Tibial nerve (tissue), 4 donors: ENCODE results near the gene GIMAP5. TPM values are rescaled to one million over a fixed set of nuclear protein-coding genes. Genes with fewer than 3 reads are reported as not detected.

Experiments used
- DNase-seq, 2 donors: peaks; one replicate each; pipeline ENCODE4 v3.0.0-alpha.2; 2019; ENCODE audit warnings: low spot score in 2 of 2
- H3K27ac ChIP-seq, 4 donors: fragments of 200-600 bp; sonication (generic) in 3 of 4; one replicate each; pipeline ENCODE4 v1.5.1; 2017 to 2019; ENCODE audit warnings: mild to moderate bottlenecking in 1 of 4
- H3K27me3 ChIP-seq, 2 donors: fragments of 200-600 bp; sonication (generic) in 1 of 2; one replicate each; pipeline versions ENCODE4 v1.5.1 to v1.6.0; 2017 to 2019
- H3K36me3 ChIP-seq, 3 donors: fragments of 200-600 bp; sonication (generic); one replicate each; pipeline ENCODE4 v1.5.1; 2018 to 2019
- H3K4me1 ChIP-seq, 4 donors: fragments of 200-600 bp; sonication (generic) in 3 of 4; one replicate each; pipeline ENCODE4 v1.5.1; 2017 to 2019
- H3K4me3 ChIP-seq, 4 donors: fragments of 200-600 bp; sonication (generic) in 3 of 4; one replicate each; pipeline ENCODE4 v1.5.1; 2017 to 2019; ENCODE audit warnings: mild to moderate bottlenecking in 1 of 4, moderate library complexity in 1 of 4
- H3K9me3 ChIP-seq, 4 donors: fragments of 200-600 bp; sonication (generic) in 3 of 4; one replicate each; pipeline ENCODE4 v1.5.1; 2017 to 2019
- EP300 ChIP-seq, 2 donors: sonication (generic); formaldehyde crosslinking; IDR thresholded peaks; one replicate each; pipeline ENCODE4 v1.6.1; 2017; ENCODE audit warnings: antibody characterized with exemption in 2 of 2, mild to moderate bottlenecking in 1 of 2
- POLR2A ChIP-seq, 2 donors: fragments of 450-650 bp; IDR thresholded peaks; one replicate each; pipeline ENCODE4 v1.6.1; 2017; ENCODE audit warnings: antibody characterized with exemption in 2 of 2, mild to moderate bottlenecking in 2 of 2, moderate library complexity in 2 of 2
- WGBS, 2 donors: methylation state at CpG; one replicate each; pipeline ENCODE4 v1.1.5; 2018; 5-methylcytosine and 5-hydroxymethylcytosine counted together
- total RNA-seq, 4 donors: library from RNA; depleted of rRNA; stranded (reverse); fragments of >200 nt; gene quantifications; one replicate each; pipeline ENCODE4 v1.1.0, GENCODE V29; 2016
- TF ChIP-seq, protein P1 (sequence below), 5 experiments: fragments of 200-600 bp in 3 of 5; fragments of 450-650 bp in 2 of 5; sonication (generic) in 3 of 5; IDR thresholded peaks; one replicate each; pipeline ENCODE4 v1.5.1; 2016 to 2019; ENCODE audit warnings: antibody characterized with exemption in 5 of 5, mild to moderate bottlenecking in 3 of 5, moderate library complexity in 2 of 5

GIMAP5 gene
- total RNA-seq, 4 donors from 2014 or later: 22.0 to 36.7 (median 33.4) TPM

DNA sequence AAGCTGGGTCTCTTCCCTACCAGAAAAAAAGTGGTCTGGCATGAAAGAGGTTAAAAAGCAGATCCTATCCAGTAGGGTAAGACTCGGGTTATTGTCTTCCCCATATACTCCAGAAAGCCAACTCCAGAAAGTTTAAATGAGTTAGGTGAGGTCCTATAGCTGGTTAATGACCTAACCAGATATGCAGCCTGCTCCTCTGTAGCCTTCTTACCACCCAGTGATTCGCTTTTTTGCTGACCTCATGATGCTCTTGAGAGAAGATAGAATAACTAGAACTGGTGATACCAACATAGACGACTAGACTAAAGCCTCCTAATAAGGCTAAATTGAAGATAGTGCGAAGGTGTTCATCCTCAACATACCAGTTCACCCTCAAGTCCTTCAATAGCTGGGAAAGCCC lies 21.5 kb upstream of the GIMAP5 start:
- Histone ChIP-seq H3K36me3 (peaks cover 0 to 7% (median 0%) of the 10 kb centered on the region in 3 donors), H3K9me3 (peaks cover 0 to 20% (median 0%) of the 10 kb centered on the region in 4 donors), H3K4me3 (peak overlapping the region in 1 of 4 donors; percentile 50), H3K27ac (peak overlapping the region in 3 of 4 donors; percentile 57 to 75 (median 61)), H3K27me3 (no peaks in the 10 kb centered on the region), H3K4me1 (no peaks in the 10 kb centered on the region)
- DNase-seq: no peak
- TF ChIP-seq EP300 (IDR thresholded peaks at IDR 0.05): no peak
- TF ChIP-seq, protein P1, sequence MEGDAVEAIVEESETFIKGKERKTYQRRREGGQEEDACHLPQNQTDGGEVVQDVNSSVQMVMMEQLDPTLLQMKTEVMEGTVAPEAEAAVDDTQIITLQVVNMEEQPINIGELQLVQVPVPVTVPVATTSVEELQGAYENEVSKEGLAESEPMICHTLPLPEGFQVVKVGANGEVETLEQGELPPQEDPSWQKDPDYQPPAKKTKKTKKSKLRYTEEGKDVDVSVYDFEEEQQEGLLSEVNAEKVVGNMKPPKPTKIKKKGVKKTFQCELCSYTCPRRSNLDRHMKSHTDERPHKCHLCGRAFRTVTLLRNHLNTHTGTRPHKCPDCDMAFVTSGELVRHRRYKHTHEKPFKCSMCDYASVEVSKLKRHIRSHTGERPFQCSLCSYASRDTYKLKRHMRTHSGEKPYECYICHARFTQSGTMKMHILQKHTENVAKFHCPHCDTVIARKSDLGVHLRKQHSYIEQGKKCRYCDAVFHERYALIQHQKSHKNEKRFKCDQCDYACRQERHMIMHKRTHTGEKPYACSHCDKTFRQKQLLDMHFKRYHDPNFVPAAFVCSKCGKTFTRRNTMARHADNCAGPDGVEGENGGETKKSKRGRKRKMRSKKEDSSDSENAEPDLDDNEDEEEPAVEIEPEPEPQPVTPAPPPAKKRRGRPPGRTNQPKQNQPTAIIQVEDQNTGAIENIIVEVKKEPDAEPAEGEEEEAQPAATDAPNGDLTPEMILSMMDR (IDR thresholded peaks at IDR 0.05): no peak
- no peak for TF ChIP-seq POLR2A (IDR thresholded peaks at IDR 0.05)
- 48 to 55% methylated on average over 4 of the region's 4 CpGs for WGBS, 2 donors

DNA sequence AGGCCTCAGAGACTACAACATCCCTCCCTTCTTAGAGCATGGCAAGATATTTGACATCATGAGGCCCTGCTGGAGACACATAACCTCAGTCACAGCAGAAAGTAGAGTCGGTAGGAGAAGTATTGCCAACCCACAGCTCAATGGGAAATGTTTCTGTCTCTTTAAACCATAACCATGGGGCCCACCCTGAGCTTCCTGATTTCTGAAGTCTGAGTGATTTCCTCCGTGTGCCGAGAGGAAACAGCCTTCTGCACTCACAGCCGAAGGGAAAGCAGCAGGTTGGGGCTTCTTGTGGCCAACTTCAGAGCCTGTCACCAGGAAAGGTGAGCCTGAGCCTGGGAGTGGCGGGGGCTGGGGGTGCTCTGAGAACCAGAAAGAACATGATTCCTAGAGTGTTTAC lies 20.9 kb upstream of the GIMAP5 start, which contains the start of gene GIMAP1:
Gene GIMAP1, plus strand, starts transcription at position 246 of the 400 bp plus-strand sequence. CDS start 2,435 bp downstream, outside the sequence.
- H3K4me3 ChIP-seq: peak within 1 kb of the TSS; percentile 24 to 50 (median 36)
- peak in 1 of 2 donors; percentile 54 for TF ChIP-seq EP300 (IDR thresholded peaks at IDR 0.05)
- TF ChIP-seq, protein P1 (IDR thresholded peaks at IDR 0.05): no peak
- TF ChIP-seq POLR2A (IDR thresholded peaks at IDR 0.05): no peak
- peak within 1 kb of the TSS; percentile 22 to 75 (median 59) for H3K27ac ChIP-seq
- WGBS, 2 donors: 32 to 33% methylated on average over 5 of the region's 5 CpGs
- peaks cover 0 to 7% (median 0%) of the 10 kb centered on the region in 3 donors for H3K36me3 ChIP-seq
- peaks cover 0 to 20% (median 0%) of the 10 kb centered on the region in 4 donors for H3K9me3 ChIP-seq
- no peak for DNase-seq
- H3K27me3 ChIP-seq: no peaks in the 10 kb centered on the region
- H3K4me1 ChIP-seq: no peaks in the 10 kb centered on the region

DNA sequence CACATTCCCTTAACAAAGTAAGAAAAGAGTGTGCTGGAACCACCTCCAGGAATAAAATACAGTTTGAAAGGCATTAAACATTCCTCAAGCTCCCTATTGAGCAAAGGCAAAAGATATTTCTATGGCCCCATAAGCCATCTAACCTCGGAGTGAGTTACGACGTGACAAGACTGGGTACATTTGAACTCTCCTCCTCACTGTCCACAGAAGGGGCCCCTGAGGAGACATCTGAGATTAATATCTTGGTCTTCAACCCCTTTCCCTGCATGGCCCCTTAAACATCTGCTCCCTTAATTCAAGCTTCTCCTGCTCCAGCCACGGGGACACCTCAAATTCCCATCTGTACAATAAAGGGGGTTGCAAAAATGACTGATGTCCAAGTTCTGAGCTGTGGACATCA lies 20.3 kb upstream of the GIMAP5 start:
- Histone ChIP-seq H3K4me1 (no peaks in the 10 kb centered on the region), H3K36me3 (peaks cover 0 to 7% (median 0%) of the 10 kb centered on the region in 3 donors), H3K27ac (peak overlapping the region; percentile 22 to 75 (median 58)), H3K9me3 (peaks cover 0 to 20% (median 0%) of the 10 kb centered on the region in 4 donors), H3K4me3 (peak overlapping the region; percentile 24 to 50 (median 36)), H3K27me3 (no peaks in the 10 kb centered on the region)
- TF ChIP-seq EP300 (IDR thresholded peaks at IDR 0.05): no peak
- TF ChIP-seq POLR2A (IDR thresholded peaks at IDR 0.05): no peak
- TF ChIP-seq, protein P1 (IDR thresholded peaks at IDR 0.05): no peak
- WGBS, 2 donors: 30 to 32% methylated on average over 4 of the region's 4 CpGs
- no peak for DNase-seq

DNA sequence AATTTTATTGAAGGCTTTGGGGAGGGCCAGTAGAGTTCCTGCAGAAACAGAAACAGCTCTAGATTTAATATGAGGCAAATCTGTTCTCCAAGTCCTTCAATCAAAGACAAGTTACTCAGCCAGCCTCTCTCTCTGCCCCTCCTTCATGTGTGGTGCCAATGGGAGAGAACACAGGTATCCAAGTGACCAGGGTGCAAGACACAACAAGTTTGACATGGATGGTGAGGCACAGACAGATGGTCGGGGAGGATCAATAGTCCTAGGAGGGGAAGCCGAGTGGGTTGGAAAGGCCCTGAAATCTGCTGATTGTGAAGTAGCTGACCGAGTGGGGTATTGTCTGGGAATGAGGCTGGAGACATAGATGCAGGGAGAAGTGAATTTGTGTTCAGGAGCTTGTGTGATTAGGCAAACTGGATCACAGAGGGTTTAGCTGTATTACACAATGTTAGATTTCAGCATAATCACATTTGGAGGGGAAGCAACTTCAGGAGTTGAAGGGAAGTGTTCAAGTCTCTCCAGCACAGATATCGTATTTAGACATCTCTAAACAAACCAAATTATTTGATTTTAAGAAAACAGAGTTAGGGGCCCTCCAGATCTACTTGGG lies 19.3 kb upstream of the GIMAP5 start:
- Histone ChIP-seq H3K27ac (peak overlapping the region in 2 of 4 donors; percentile 43 to 65), H3K4me1 (peaks cover 0 to 9% (median 0%) of the 10 kb centered on the region in 4 donors), H3K27me3 (no peaks in the 10 kb centered on the region), H3K36me3 (peaks cover 0 to 7% (median 0%) of the 10 kb centered on the region in 3 donors), H3K9me3 (peaks cover 0 to 15% (median 0%) of the 10 kb centered on the region in 4 donors), H3K4me3 (peak overlapping the region in 3 of 4 donors; percentile 24 to 50 (median 43))
- no peak for DNase-seq
- no peak for TF ChIP-seq POLR2A (IDR thresholded peaks at IDR 0.05)
- TF ChIP-seq EP300 (IDR thresholded peaks at IDR 0.05): peak in 1 of 2 donors; percentile 31
- 57 to 60% methylated on average over 4 of the region's 4 CpGs for WGBS, 2 donors

DNA sequence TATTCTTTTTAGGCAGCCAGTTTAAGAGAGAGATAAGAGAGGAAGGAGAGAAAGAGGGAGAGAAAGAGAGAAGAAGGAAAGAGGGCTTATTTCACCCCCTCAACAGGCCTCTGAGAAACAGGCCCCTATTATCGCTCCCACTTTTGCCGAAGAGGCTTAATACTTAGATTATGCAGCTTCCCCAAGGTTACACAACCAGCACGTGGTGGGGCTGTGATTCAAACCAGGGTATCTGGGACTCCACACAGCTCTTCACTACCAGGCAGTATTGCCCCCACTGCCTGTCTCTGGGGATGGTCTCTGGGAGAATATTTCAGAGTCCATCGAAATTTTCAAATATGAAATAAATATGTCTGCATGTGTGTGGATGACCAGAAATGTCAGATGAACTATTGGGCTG lies 17.8 kb upstream of the GIMAP5 start:
- TF ChIP-seq EP300 (IDR thresholded peaks at IDR 0.05): no peak
- no peak for TF ChIP-seq POLR2A (IDR thresholded peaks at IDR 0.05)
- TF ChIP-seq, protein P1 (IDR thresholded peaks at IDR 0.05): no peak
- 67 to 80% methylated on average over 4 of the region's 4 CpGs for WGBS, 2 donors
- peak overlapping the region in 1 of 4 donors; percentile 65 for H3K27ac ChIP-seq

More for the DNA sequence above, 17.8 kb upstream of the GIMAP5 start:
- no peak for DNase-seq
- no peak overlapping the region for H3K4me3 ChIP-seq
- no peaks in the 10 kb centered on the region for H3K27me3 ChIP-seq
- peaks cover 0 to 7% (median 0%) of the 10 kb centered on the region in 3 donors for H3K36me3 ChIP-seq
- peaks cover 0 to 2% (median 0%) of the 10 kb centered on the region in 4 donors for H3K9me3 ChIP-seq
- peaks cover 0 to 9% (median 0%) of the 10 kb centered on the region in 4 donors for H3K4me1 ChIP-seq
